A673 (cell line): ENCODE data around the gene DDX31.

Experiments
- CTCF ChIP-seq: fragments of 300-800, 200-600 bp; sonication (generic); conservative IDR thresholded peaks from 2 replicates; pipeline ENCODE4 v1.5.1; 2017; ENCODE audit warnings: low read depth, mild to moderate bottlenecking, antibody characterized with exemption, low read length, moderate library complexity, mixed read lengths
- EZH2 ChIP-seq: fragments of 200-600 bp; sonication (generic); IDR thresholded peaks from 2 replicates; pipeline ENCODE4 v1.6.1; 2017; ENCODE audit warnings: borderline replicate concordance, low read depth, mild to moderate bottlenecking, mixed read lengths, antibody characterized with exemption, low read length; ENCODE audit not compliant: poor library complexity, severe bottlenecking

DNA sequence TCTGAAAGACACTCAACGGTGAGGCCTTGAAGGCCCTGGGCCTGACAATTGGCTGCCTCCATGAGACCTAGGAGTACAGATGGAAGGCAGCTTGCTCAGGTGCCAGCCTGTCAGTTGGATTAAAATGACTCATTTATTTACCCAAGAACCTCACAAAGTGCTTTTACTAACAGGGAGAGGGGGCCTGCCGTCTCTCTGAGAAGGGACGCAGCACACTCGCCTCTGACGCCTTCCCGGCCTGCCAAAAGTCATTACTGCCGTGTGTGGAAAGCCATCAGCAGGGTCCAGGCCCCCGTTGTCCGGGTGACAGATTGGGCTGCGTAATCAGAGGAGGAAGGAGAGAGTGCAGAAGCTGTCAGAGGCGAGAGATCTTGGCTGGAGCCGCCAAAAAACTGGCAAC is 32.4 kb downstream of the DDX31 start:
- no peak for TF ChIP-seq CTCF
- TF ChIP-seq EZH2: no peak
